ENCODE results near the gene PPP2R5B.
A peak's percentile ranks its signal among the peaks of the same experiment; 100 is the strongest.

Gene PPP2R5B

DNA sequence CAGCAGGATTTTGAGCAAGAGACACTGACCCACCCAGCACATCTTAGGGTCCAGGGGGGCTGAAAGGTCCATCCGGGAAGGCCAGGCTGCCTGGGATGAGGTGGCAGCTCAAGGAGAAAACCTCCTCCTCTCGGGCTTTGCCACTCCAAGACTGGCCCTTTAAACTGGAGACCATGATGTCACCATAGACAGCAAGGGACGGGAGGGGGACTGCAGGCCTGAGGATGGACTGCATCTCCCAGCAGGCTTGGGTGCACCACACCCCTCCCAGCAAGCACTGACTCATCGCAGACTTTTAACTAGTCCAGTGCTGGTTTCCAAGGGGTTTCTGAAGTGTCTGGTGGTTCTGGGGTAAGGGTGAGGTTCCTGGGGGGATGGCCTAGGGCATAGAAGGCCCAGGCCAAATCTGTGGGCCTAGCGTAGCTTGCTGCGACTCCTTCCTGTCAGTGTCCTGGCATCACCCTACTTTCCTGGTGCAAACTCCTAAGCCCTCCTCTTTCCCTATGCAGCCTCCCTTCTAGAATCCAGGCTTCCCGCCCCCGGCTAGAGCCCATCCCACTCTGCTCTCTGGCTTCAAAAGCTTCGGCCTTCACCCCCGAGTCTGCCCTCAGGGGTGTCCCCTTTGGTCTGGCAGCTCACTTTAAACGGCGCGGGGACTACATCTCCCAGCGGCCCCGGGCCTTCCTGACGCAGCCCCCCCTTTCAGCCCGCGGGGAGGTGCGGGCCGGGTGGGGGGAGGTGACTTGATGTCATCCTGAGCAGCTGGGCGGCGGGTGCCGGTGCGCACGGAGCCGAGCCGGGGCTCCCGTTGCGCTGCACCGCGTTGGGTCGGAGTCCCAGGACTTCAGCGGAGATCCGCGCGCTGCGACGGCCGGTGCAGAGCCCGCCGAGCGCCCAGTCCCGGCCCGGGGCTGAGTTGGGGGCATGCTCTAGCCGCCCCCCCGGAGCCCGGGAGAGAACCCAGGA is at the start of gene PPP2R5B:
Gene PPP2R5B (plus strand): TSS at position 746 of the 966 bp plus-strand sequence. CDS start 1,046 bp downstream, outside the sequence.
- ATAC-seq (peak; percentile 95), DNase-seq (peak; percentile 89)

- ATAC-seq (no peak), DNase-seq (no peak)
These were observed 48.9 kb upstream of the PPP2R5B start for GRCh38 chr11:64875369-64876228.

DNA sequence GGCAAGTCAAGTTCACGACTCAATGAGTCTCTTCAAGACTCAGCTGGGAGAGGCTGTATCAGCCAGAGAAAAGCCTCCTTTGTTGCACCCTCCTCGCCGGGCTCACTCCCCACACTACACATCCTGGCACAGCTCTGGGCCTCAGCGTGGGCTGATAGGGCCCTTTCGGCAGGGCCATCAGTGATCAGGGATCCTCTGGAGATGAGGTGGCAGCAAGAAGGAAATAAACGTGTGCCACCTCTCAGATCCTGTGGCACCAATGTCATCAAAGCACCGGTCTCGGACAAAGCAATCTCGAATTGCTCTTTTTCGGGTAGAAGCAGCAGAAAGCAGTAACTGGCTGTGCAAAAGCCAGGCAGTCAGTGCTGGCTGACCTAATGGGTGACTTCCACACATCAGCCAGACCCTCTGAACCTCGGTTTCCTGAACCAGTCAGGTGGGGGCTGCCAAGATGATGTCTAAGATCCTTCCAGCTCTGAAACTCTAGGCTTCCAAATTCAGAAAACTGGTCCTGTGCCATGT is 48.2 kb upstream of the PPP2R5B start:
- ATAC-seq (peak; percentile 15), DNase-seq (peak; percentile 57)

GRCh38 chr11:64876835-64877341 is 47.6 kb upstream of the PPP2R5B start:
- ATAC-seq (no peak), DNase-seq (peak; percentile 30)

- DNase-seq: peak; percentile 62
These were observed 46.9 kb upstream of the PPP2R5B start for GRCh38 chr11:64877390-64878222.

GRCh38 chr11:64878223-64878493 is 46.3 kb upstream of the PPP2R5B start:
- DNase-seq (no peak), ATAC-seq (peak; percentile 4)

More at GRCh38 chr11:64877390-64878222, 46.9 kb upstream of the PPP2R5B start:
- peak; percentile 0 for ATAC-seq

DNA sequence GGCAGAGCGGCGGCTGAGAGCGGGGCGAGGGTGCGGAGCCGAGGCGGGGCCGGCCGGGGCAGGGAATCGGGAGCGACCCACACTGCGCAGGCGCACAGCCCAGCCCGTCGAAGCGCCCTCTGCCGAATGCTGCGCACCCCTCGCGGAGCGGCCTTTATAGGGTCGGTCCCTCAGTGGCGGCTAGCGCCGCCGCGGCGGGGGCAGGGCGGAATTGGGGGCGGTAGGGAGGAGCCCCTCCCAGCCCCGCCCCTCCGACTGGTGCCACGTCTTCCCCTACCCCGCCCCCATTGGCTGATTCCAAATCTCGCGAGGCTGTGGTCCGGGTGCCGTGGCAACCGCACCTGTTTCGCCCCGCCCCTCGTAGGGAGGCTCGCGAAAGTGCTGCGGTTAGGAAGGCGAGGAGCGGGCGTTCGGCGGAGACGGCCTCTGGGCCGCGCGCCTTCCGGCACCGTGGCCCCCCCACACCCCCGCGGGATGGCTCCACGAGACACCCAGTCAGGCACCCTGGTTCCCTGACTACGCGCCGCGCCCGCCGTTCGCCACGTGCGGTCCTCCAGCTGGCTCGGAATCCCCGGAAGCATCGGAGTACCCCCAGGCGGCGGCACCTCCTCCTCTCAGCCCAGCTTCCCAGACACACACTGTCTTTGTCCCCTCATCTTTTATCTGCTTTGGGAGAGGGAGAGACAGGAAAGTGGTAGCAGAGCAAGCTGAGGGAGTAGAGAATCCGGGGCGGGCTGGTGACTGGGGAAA is 45.8 kb upstream of the PPP2R5B start, which contains the start of gene EHD1:
Gene EHD1 (minus strand): TSS at position 128 of the 750 bp plus-strand sequence. CDS start 157 bp downstream, outside the sequence.
- peak; percentile 83 for ATAC-seq
- peak; percentile 100 for DNase-seq

DNA sequence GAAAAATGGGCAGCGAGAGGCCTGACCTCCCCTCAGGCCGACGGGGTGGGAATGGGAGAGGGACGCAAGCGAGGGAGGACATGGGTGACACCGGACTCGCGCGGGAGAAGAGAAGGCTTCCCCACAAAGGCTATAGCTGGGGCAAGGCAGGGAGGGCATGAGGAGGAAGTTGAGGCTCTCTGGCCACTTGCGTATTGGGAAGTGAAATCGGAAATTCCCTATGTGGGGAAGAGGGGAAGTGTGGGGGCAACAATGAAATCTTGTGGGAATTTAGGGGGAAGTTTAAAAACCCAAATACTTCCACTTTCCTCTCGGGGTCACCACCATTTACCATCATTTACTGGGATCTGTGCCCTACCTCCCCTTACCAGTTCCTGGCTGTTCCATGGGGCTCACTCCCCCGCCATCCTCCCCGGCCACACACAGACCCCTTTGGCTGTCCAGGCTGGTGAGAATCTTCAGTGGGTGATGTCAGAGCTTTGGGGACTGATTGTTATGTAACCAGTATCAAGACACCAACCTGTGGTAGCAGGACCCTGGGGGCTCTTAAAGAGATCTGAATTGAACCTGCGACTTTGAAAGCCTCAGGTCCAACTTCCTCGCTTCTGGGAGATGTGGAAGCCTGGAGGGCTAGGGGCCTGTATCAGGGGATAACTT is 45.1 kb upstream of the PPP2R5B start:
- peak; percentile 47 for DNase-seq
- no peak for ATAC-seq

- ATAC-seq: no peak
- no peak for DNase-seq
These were observed 44.1 kb upstream of the PPP2R5B start for GRCh38 chr11:64880240-64881001.

DNA sequence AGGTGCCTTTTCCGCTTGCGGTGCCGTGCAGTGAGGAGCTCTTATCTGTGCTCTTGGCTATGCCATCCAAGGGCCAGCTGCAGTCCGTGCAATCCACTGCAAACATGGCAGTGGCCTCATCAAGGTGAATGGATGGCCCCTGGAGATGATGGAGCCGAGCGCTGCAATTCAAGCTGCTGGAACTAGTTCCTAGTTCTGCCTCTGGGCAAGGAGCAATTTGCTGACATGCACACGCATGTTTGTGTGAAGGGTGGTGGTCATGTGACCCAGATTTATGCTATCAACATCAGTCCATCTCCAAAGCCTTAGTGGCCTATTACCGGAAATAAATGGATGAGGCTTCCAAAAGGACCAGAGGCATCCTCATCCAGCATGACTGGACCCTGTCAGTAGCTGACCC is 43.0 kb upstream of the PPP2R5B start:
- DNase-seq: no peak
- ATAC-seq: no peak

DNA sequence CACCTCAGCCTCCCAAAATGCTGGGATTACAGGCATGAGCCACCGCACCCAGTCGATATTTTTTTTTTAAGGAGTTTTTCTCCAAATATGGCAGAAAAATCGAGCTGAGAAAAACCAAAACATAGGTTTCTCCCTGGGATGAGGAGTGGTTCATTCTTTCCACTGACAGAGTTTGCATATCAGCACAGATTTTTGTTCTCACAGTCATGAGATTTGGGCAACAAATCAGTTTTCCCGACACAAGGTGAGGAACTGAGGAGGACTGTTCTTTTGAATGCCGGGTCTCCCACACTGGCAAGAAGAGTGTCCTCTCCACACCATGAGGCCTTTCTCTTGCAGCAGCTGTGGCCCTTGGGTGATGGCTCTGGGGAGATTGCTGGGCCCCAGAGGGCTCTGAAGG is 42.2 kb upstream of the PPP2R5B start:
- DNase-seq: no peak
- no peak for ATAC-seq

GRCh38 chr11:64883575-64883974 is 40.9 kb upstream of the PPP2R5B start:
- no peak for ATAC-seq
- no peak for DNase-seq

DNA sequence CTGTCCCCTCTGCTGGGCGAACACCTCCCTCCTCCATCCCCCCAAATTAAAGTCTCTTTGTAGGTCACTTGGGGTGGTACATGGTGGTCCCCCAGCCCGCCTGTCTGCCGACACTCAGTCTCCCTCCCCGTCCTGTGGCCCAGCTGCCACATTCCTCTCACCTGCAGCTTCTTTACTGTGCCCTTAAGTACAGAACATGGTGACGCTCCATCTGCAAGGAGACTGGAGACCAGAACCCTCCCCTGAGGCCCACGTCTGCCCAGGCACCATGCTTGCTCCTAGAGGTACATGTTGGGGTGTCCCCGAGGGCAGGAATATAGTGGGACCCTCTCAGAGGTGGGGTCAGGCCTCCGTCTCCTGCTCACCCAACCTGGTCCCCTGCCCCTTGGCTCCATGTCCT is 40.5 kb upstream of the PPP2R5B start:
- no peak for DNase-seq

GRCh38 chr11:64885367-64886286 is 38.9 kb upstream of the PPP2R5B start:
- ATAC-seq (peak; percentile 84), DNase-seq (no peak)

More for the DNA sequence above, 40.5 kb upstream of the PPP2R5B start:
- ATAC-seq: no peak

DNA sequence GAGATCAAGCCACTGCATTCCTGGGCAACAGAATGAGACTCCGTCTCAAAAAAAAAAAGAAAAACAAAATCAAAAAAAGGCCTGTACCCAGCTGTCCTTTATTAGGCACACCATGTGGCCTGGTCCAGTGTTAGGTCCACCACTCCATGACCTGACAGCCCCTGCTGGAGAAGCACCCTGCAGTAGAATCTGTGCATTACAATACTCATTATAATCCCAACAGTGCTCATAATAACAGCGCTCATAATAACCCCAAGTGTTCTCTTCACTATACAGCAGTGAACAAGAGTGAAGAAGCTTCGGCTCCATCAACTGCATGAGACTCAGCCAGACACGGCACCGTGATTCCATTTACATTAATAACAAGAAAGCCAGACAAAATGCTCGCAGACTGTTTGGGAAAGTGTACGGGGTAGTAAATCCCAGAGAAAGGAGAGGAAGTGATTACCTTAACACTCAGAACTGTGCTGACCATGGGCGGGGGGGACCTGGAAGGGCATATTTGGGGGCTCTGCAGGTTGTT is 37.2 kb upstream of the PPP2R5B start:
- no peak for ATAC-seq
- DNase-seq: no peak

DNA sequence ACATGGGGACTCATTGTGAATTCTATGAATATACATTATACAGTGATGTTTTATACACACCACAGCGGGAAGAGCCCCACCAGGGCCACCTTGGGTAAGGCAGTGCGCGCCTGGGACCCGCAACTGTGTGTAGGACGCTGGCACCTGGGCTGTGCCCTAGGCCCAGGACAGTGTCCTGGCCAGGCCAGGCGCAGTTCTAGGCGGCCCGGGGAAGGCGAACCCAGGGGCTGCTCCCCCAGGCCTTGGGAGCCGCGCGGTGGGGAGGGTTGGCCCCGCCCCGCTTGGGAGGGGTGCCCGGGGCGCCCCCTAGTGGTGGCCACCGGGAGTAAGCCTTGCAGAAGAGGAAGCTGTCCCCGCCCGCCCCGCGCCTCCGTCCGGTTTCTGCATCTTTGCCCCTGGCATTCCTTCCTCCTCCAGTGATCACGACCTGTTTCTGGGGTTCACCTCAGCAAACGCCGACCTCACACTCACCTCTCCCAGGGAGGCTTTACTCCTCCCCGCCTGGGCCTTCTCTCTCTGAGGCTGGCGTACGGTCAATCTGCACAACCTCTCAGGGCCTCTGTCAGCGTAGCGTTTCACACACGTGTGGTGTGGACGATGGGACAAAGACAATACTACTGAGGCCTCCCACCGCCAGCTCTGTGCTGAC is 36.6 kb upstream of the PPP2R5B start:
- DNase-seq: peak; percentile 92
- peak; percentile 82 for ATAC-seq

- no peak for ATAC-seq
- no peak for DNase-seq
These were observed 36.1 kb upstream of the PPP2R5B start for GRCh38 chr11:64888406-64888728.

Data from stimulated activated naive CD8-positive, alpha-beta T cell treated with anti-CD3 and anti-CD28 coated beads, Interleukin-15, Interleukin-2, amounts not matched to agents 100 U/mL and 50 U/mL, for 24 hours (primary cell).